Spleen (tissue), 7 donors: ENCODE results near the gene ACOT11.

Experiments
- POLR2A ChIP-seq, 3 donors: fragments of 450-650 bp; IDR thresholded peaks; one replicate each; pipeline ENCODE4 v1.5.1; 2017; ENCODE audit warnings: antibody characterized with exemption in 3 of 3, mild to moderate bottlenecking in 1 of 3
- TF ChIP-seq, protein P1 (sequence below), 11 experiments: fragments of 200-600 bp in 7 of 11; fragments of 450-650 bp in 4 of 11; sonication (generic) in 4 of 11; IDR thresholded peaks in 8 of 11; conservative IDR thresholded peaks in 3 of 11; 1 replicate in 7 of 11; 2 replicates in 4 of 11; pipeline versions ENCODE4 v1.4.0 to v1.8.0; 2016 to 2021; ENCODE audit warnings: antibody characterized with exemption in 11 of 11, inconsistent platforms in 4 of 11, mild to moderate bottlenecking in 1 of 11
- donor health status: DM: no; HTN: no; CAD: no; lungs with moderate emphysema.
- donor health status: DM: no; HTN: no; CAD: no.
- donor health status: DM: no; HTN: no; CAD: no.

DNA sequence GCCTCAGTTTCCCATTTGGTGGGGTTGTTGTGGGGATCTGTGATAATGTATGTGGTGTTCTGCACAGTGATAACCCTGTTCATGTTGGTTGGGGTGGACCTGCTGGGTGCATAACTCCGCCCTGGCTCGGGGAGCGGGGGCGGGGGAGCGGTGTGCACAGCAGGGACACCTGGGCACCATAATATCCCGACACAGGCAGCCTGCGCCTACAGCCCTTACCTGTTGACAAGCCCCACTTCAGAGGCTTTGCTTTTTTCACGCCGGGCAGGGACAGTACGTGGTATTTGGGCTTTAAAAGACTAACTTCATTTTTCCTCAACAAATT, 48.0 kb upstream of the ACOT11 start:
- TF ChIP-seq, protein P1, sequence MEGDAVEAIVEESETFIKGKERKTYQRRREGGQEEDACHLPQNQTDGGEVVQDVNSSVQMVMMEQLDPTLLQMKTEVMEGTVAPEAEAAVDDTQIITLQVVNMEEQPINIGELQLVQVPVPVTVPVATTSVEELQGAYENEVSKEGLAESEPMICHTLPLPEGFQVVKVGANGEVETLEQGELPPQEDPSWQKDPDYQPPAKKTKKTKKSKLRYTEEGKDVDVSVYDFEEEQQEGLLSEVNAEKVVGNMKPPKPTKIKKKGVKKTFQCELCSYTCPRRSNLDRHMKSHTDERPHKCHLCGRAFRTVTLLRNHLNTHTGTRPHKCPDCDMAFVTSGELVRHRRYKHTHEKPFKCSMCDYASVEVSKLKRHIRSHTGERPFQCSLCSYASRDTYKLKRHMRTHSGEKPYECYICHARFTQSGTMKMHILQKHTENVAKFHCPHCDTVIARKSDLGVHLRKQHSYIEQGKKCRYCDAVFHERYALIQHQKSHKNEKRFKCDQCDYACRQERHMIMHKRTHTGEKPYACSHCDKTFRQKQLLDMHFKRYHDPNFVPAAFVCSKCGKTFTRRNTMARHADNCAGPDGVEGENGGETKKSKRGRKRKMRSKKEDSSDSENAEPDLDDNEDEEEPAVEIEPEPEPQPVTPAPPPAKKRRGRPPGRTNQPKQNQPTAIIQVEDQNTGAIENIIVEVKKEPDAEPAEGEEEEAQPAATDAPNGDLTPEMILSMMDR (IDR thresholded peaks at IDR 0.05 in 8 of 11, conservative IDR thresholded peaks at IDR 0.05 in 3 of 11) = no peak
- TF ChIP-seq POLR2A (IDR thresholded peaks at IDR 0.05) = no peak
